H9 (cell line): ENCODE data around the gene SEPTIN2. TPM values are rescaled to one million over a fixed set of nuclear protein-coding genes. Genes with fewer than 3 reads are reported as not detected.

Experiments used
- DNase-seq: peaks from one replicate; pipeline ENCODE4 v3.0.0-alpha.2; 2017
- H2AFZ ChIP-seq: one replicate; pipeline ENCODE4 v1.6.1; 2013; ENCODE audit warnings: mild to moderate bottlenecking, low read length, control low read depth, moderate library complexity
- H2AK5ac ChIP-seq: 2 replicates; pipeline ENCODE4 v1.6.1; 2013; ENCODE audit warnings: low read length, control low read depth, mixed read lengths; ENCODE audit not compliant: insufficient read length
- H2BK120ac ChIP-seq: one replicate; pipeline ENCODE4 v1.6.1; 2013; ENCODE audit warnings: low read depth, mild to moderate bottlenecking, low read length, control low read depth, inconsistent platforms; ENCODE audit not compliant: poor library complexity, severe bottlenecking
- H2BK12ac ChIP-seq: 2 replicates; pipeline ENCODE4 v1.6.1; 2013; ENCODE audit warnings: low read length, control low read depth, mixed read lengths, low read depth; ENCODE audit not compliant: insufficient read length
- H2BK15ac ChIP-seq: 2 replicates; pipeline ENCODE4 v1.6.1; 2013; ENCODE audit warnings: low read depth, low read length, control low read depth
- H2BK20ac ChIP-seq: one replicate; pipeline ENCODE4 v1.6.1; 2013; ENCODE audit warnings: low read depth, mild to moderate bottlenecking, low read length, control low read depth, inconsistent platforms; ENCODE audit not compliant: poor library complexity, severe bottlenecking
- H2BK5ac ChIP-seq: 2 replicates; pipeline ENCODE4 v1.6.1; 2013; ENCODE audit warnings: low read length, control low read depth, mixed read lengths; ENCODE audit not compliant: insufficient read length
- H3K14ac ChIP-seq: 2 replicates; pipeline ENCODE4 v1.6.1; 2013; ENCODE audit warnings: low read length, control low read depth; ENCODE audit not compliant: insufficient read depth
- H3K18ac ChIP-seq: 2 replicates; pipeline ENCODE4 v1.6.1; 2013; ENCODE audit warnings: low read depth, mild to moderate bottlenecking, mixed read lengths, low read length, control low read depth; ENCODE audit not compliant: insufficient read length
- H3K23ac ChIP-seq: 2 replicates; pipeline ENCODE4 v1.6.1; 2013; ENCODE audit warnings: low read length, control low read depth, mixed read lengths, low read depth; ENCODE audit not compliant: insufficient read length
- H3K23me2 ChIP-seq: 2 replicates; pipeline ENCODE4 v1.6.1; 2013; ENCODE audit warnings: low read depth, mild to moderate bottlenecking, mixed read lengths, low read length, control low read depth; ENCODE audit not compliant: insufficient read length, poor library complexity, severe bottlenecking
- H3K27ac ChIP-seq: 2 replicates; pipeline ENCODE4 v1.5.1; 2013; ENCODE audit warnings: low read length, control low read depth, mixed read lengths, low read depth; ENCODE audit not compliant: insufficient read length
- H3K27me3 ChIP-seq: 2 replicates; pipeline ENCODE4 v1.6.1; 2013; ENCODE audit warnings: low read length, control low read depth, inconsistent platforms; ENCODE audit not compliant: insufficient read depth
- H3K4ac ChIP-seq: 2 replicates; pipeline ENCODE4 v1.6.1; 2013; ENCODE audit warnings: low read depth, mild to moderate bottlenecking, control low read depth, inconsistent platforms, low read length, moderate library complexity
- H3K4me1 ChIP-seq: 2 replicates; pipeline ENCODE4 v1.6.1; 2013; ENCODE audit warnings: low read length, control low read depth, inconsistent platforms; ENCODE audit not compliant: insufficient read depth
- H3K4me2 ChIP-seq: 2 replicates; pipeline ENCODE4 v1.6.1; 2013; ENCODE audit warnings: low read length, control low read depth, mixed read lengths; ENCODE audit not compliant: insufficient read length, insufficient read depth
- H3K56ac ChIP-seq: 2 replicates; pipeline ENCODE4 v1.6.1; 2013; ENCODE audit warnings: low read depth, mild to moderate bottlenecking, mixed read lengths, low read length, control low read depth; ENCODE audit not compliant: insufficient read length
- H3K79me1 ChIP-seq: 2 replicates; pipeline ENCODE4 v1.6.1; 2013; ENCODE audit warnings: low read depth, mild to moderate bottlenecking, moderate library complexity, low read length, control low read depth, inconsistent platforms; ENCODE audit not compliant: insufficient read depth, poor library complexity, severe bottlenecking
- H3K79me2 ChIP-seq: 2 replicates; pipeline ENCODE4 v1.6.1; 2013; ENCODE audit warnings: low read length, control low read depth, inconsistent platforms; ENCODE audit not compliant: insufficient read depth
- H3K9ac ChIP-seq: 2 replicates; pipeline ENCODE4 v1.6.1; 2013; ENCODE audit warnings: low read length, control low read depth, mixed read lengths; ENCODE audit not compliant: insufficient read length; ENCODE audit errors: extremely low read depth
- H3K9me3 ChIP-seq: one replicate; pipeline ENCODE4 v1.6.1; 2013; ENCODE audit warnings: low read depth, low read length, inconsistent platforms; ENCODE audit not compliant: control insufficient read depth
- H3T11ph ChIP-seq: one replicate; pipeline ENCODE4 v1.6.1; 2013; ENCODE audit warnings: mild to moderate bottlenecking, low read length, control low read depth, inconsistent platforms
- H4K20me1 ChIP-seq: one replicate; pipeline ENCODE4 v1.6.1; 2013; ENCODE audit not compliant: control insufficient read depth, insufficient read length, insufficient read depth
- H4K5ac ChIP-seq: 2 replicates; pipeline ENCODE4 v1.6.1; 2013; ENCODE audit warnings: low read depth, mild to moderate bottlenecking, mixed read lengths, low read length, control low read depth; ENCODE audit not compliant: insufficient read length
- H4K8ac ChIP-seq: replicated peaks from 2 replicates; pipeline ENCODE4 v1.6.1; 2013; ENCODE audit warnings: low read length, control low read depth, mixed read lengths, low read depth; ENCODE audit not compliant: insufficient read length
- H4K91ac ChIP-seq: 2 replicates; pipeline ENCODE4 v1.6.1; 2013; ENCODE audit warnings: low read depth, mild to moderate bottlenecking, moderate library complexity, mixed read lengths, low read length, control low read depth; ENCODE audit not compliant: insufficient read length
- H3K27ac Mint-ChIP-seq, 3 experiments: 2 replicates in 2 of 3; 3 replicates in 1 of 3; pipeline ENCODE4 v1.8.0; 2020 to 2021; ENCODE audit warnings: mixed read lengths in 3 of 3, mild to moderate bottlenecking in 1 of 3, moderate library complexity in 1 of 3
- H3K27me3 Mint-ChIP-seq: 2 replicates; pipeline ENCODE4 v1.8.0; 2021; ENCODE audit warnings: low read depth, mild to moderate bottlenecking, moderate library complexity, mixed read lengths
- H3K36me3 Mint-ChIP-seq, 3 experiments: 2 replicates in 2 of 3; 3 replicates in 1 of 3; pipeline ENCODE4 v1.8.0; 2020 to 2021; ENCODE audit warnings: low read depth in 3 of 3, mixed read lengths in 3 of 3; ENCODE audit not compliant: insufficient read depth in 1 of 3
- H3K4me1 Mint-ChIP-seq, 2 experiments: 2 replicates each; pipeline ENCODE4 v1.8.0; 2020; ENCODE audit warnings: mixed read lengths in 2 of 2
- H3K4me3 Mint-ChIP-seq, 2 experiments: 2 replicates in 1 of 2; 3 replicates in 1 of 2; pipeline ENCODE4 v1.8.0; 2020 to 2021; ENCODE audit warnings: mild to moderate bottlenecking in 2 of 2, mixed read lengths in 2 of 2, moderate library complexity in 1 of 2
- H3K9me3 Mint-ChIP-seq, 2 experiments: 2 replicates in 1 of 2; 3 replicates in 1 of 2; pipeline ENCODE4 v1.8.0; 2020; ENCODE audit warnings: mild to moderate bottlenecking in 2 of 2, mixed read lengths in 2 of 2, moderate library complexity in 1 of 2
- CTCF ChIP-seq: fragments of 200-600 bp; sonication (generic); conservative IDR thresholded peaks from 3 replicates; pipeline ENCODE4 v1.8.0; 2021; ENCODE audit warnings: antibody characterized with exemption, mild to moderate bottlenecking
- WGBS: extraction: QIAGEN DNeasy Blood & Tissue Kit; methylation state at CpG from one replicate; pipeline ENCODE4 v1.1.7; 2013; ENCODE audit warnings: missing lambda C conversion rate, low lambda C conversion rate, mixed read lengths; ENCODE audit not compliant: insufficient read length; ENCODE audit errors: extremely low coverage; 5-methylcytosine and 5-hydroxymethylcytosine counted together
- total RNA-seq: library from RNA; stranded (reverse); gene quantifications from 2 replicates; pipeline ENCODE4 v1.2.1, GENCODE V29; 2021

The SEPTIN2 gene
- total RNA-seq, 1 experiment from 2014 or later, result 385 TPM

- Histone ChIP-seq H4K8ac (no peak overlapping the region), H3K27ac (no peak overlapping the region), H2BK120ac (no peak overlapping the region), H2BK5ac (no peak overlapping the region), H4K5ac (no peak overlapping the region), H3K23me2 (no peaks in the 10 kb centered on the region), H3T11ph (no peak overlapping the region), H4K20me1 (no peaks in the 10 kb centered on the region), H3K23ac (no peak overlapping the region), H3K9me3 (no peaks in the 10 kb centered on the region), H3K4ac (no peak overlapping the region), H3K4me2 (no peak overlapping the region), H3K18ac (no peak overlapping the region), H3K4me1 (no peaks in the 10 kb centered on the region; the same call in 1 of the 2 replicates), H3K27me3 (no peaks in the 10 kb centered on the region), H3K56ac (no peak overlapping the region), H2BK15ac (no peak overlapping the region), H4K91ac (no peak overlapping the region), H3K79me2 (no peaks in the 10 kb centered on the region; the same call in 1 of the 2 replicates), H3K79me1 (no peaks in the 10 kb centered on the region), H3K9ac (no peak overlapping the region), H3K14ac (no peak overlapping the region), H2AK5ac (no peak overlapping the region), H2BK12ac (no peak overlapping the region), H2BK20ac (no peak overlapping the region), H2AFZ (no peak overlapping the region)
- Mint-ChIP-seq H3K36me3 (peaks cover 0 to 7% (median 0%) of the 10 kb centered on the region in 3 experiments; a peak in 1 of 7 replicates), H3K27me3 (no peaks in the 10 kb centered on the region), H3K4me3 (no peak overlapping the region), H3K9me3 (no peaks in the 10 kb centered on the region), H3K4me1 (peaks cover 18 to 24% of the 10 kb centered on the region in 2 experiments), H3K27ac (no peak overlapping the region)
- no CpG with 5 or more reads among the region's 3 CpGs for WGBS
- no peak for DNase-seq
- TF ChIP-seq CTCF, result no peak
Measured at GRCh38 chr2:241368643-241369042, 52.9 kb downstream of the SEPTIN2 start.
